OCI-LY3 (cell line): ENCODE results near the gene SRRM4.

Experiments used
- H2AFZ ChIP-seq: fragments of 200-600, 300-600 bp; shearing (Covaris generic); 2 replicates; pipeline ENCODE4 v1.6.0; 2014; ENCODE audit warnings: antibody characterized with exemption, low read depth, low read length
- H3K27ac ChIP-seq: fragments of 200-600, 300-600 bp; sonication (generic); 2 replicates; pipeline ENCODE4 v1.5.1; 2014; ENCODE audit warnings: mild to moderate bottlenecking, low read length, moderate library complexity, mixed read lengths
- H3K27me3 ChIP-seq: fragments of 200-600, 300-600 bp; sonication (generic); 2 replicates; pipeline ENCODE4 v1.6.1; 2014; ENCODE audit warnings: low read depth, low read length, mixed read lengths
- H3K36me3 ChIP-seq: fragments of 200-600, 300-600 bp; sonication (generic); replicated peaks from 2 replicates; pipeline ENCODE3; 2014; ENCODE audit warnings: low read depth, low read length, mixed read lengths
- H3K4me1 ChIP-seq: fragments of 300-600, 200-600 bp; sonication (generic); 2 replicates; pipeline ENCODE4 v1.6.1; 2014; ENCODE audit warnings: low read length, mixed read lengths
- H3K4me2 ChIP-seq: fragments of 200-600, 300-600 bp; sonication (generic); 2 replicates; pipeline ENCODE4 v1.6.1; 2014; ENCODE audit warnings: low read length, mixed read lengths
- H3K4me3 ChIP-seq: fragments of 300-600, 200-600 bp; sonication (generic); 2 replicates; pipeline ENCODE4 v1.5.1; 2014; ENCODE audit warnings: antibody characterized with exemption, mild to moderate bottlenecking, low read length, moderate library complexity
- H3K79me2 ChIP-seq: fragments of 300-600, 200-600 bp; shearing (Covaris generic); 2 replicates; pipeline ENCODE4 v1.6.1; 2014; ENCODE audit warnings: mild to moderate bottlenecking, low read length, mixed read lengths
- H3K9ac ChIP-seq: fragments of 300-600, 200-600 bp; shearing (Covaris generic); 2 replicates; pipeline ENCODE4 v1.6.0; 2014; ENCODE audit warnings: mild to moderate bottlenecking, low read length, moderate library complexity
- H3K9me3 ChIP-seq: fragments of 200-600, 300-600 bp; shearing (Covaris generic); 2 replicates; pipeline ENCODE4 v1.6.1; 2014; ENCODE audit warnings: low read length, mixed read lengths; ENCODE audit not compliant: insufficient read depth
- H4K20me1 ChIP-seq: fragments of 200-600, 300-600 bp; sonication (generic); 2 replicates; pipeline ENCODE4 v1.6.1; 2016; ENCODE audit warnings: low read length, mixed read lengths; ENCODE audit not compliant: insufficient read depth
- CTCF ChIP-seq: fragments of 200-600, 300-600 bp; sonication (generic); IDR thresholded peaks from 2 replicates; pipeline ENCODE4 v1.5.1; 2014; ENCODE audit warnings: antibody characterized with exemption, low read length, low read depth
- EZH2phosphoT487 ChIP-seq: fragments of 200-600 bp; shearing (Covaris generic); IDR thresholded peaks from 2 replicates; pipeline ENCODE4 v1.6.1; 2018; ENCODE audit warnings: antibody characterized with exemption, mixed run types, low read depth

Gene SRRM4

GRCh38 chr12:119047641-119048040 lies 66.3 kb downstream of the SRRM4 start:
- Histone ChIP-seq H3K27me3 (no peaks in the 10 kb centered on the region), H3K4me2 (no peak overlapping the region), H3K27ac (no peak overlapping the region), H3K9me3 (no peaks in the 10 kb centered on the region), H2AFZ (no peak overlapping the region), H4K20me1 (no peaks in the 10 kb centered on the region), H3K9ac (no peak overlapping the region), H3K36me3 (no peaks in the 10 kb centered on the region), H3K4me3 (no peak overlapping the region), H3K79me2 (no peaks in the 10 kb centered on the region), H3K4me1 (no peaks in the 10 kb centered on the region)
- no peak for TF ChIP-seq EZH2phosphoT487
- no peak for TF ChIP-seq CTCF

- Histone ChIP-seq H3K27ac (no peak overlapping the region), H3K4me1 (no peaks in the 10 kb centered on the region), H2AFZ (no peak overlapping the region), H4K20me1 (no peaks in the 10 kb centered on the region), H3K27me3 (no peaks in the 10 kb centered on the region), H3K9ac (no peak overlapping the region), H3K4me3 (no peak overlapping the region), H3K4me2 (no peak overlapping the region), H3K36me3 (no peaks in the 10 kb centered on the region), H3K9me3 (no peaks in the 10 kb centered on the region), H3K79me2 (no peaks in the 10 kb centered on the region)
- TF ChIP-seq EZH2phosphoT487 (no peak), CTCF (no peak)
These were observed 69.3 kb downstream of the SRRM4 start for GRCh38 chr12:119050663-119051062.

DNA sequence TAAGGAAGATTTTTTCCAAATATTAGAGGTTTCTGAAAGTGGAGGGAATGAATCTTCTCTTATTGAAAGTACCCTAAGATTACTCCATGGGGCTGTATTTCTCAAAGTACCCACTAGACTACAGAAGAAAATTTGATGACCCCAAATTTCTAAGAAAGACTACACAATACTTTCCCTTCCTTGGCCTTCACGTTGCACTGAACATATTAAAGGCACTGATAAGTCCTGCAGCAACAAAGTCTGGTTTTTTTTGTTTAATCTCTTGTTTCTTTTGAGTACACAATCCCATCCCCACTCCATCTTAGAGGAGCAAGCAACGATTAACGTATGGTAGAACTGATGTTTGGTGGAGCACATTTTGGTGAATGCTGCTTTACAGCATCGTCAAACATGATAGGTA lies 70.1 kb downstream of the SRRM4 start:
- no peaks in the 10 kb centered on the region for H3K36me3 ChIP-seq
- H3K27me3 ChIP-seq: no peaks in the 10 kb centered on the region
- TF ChIP-seq CTCF (no peak), EZH2phosphoT487 (no peak)
- H3K27ac ChIP-seq: no peak overlapping the region
- H3K9me3 ChIP-seq: no peaks in the 10 kb centered on the region
- H3K79me2 ChIP-seq: no peaks in the 10 kb centered on the region
- H3K4me3 ChIP-seq: no peak overlapping the region
- H3K4me2 ChIP-seq: no peak overlapping the region
- H2AFZ ChIP-seq: no peak overlapping the region
- no peak overlapping the region for H3K9ac ChIP-seq
- H4K20me1 ChIP-seq: no peaks in the 10 kb centered on the region
- no peaks in the 10 kb centered on the region for H3K4me1 ChIP-seq

- Histone ChIP-seq H4K20me1 (no peaks in the 10 kb centered on the region), H3K27me3 (no peaks in the 10 kb centered on the region), H2AFZ (no peak overlapping the region), H3K4me2 (no peak overlapping the region), H3K4me3 (no peak overlapping the region), H3K9ac (no peak overlapping the region), H3K36me3 (no peaks in the 10 kb centered on the region), H3K27ac (no peak overlapping the region), H3K4me1 (no peaks in the 10 kb centered on the region), H3K9me3 (no peaks in the 10 kb centered on the region), H3K79me2 (no peaks in the 10 kb centered on the region)
- TF ChIP-seq CTCF (no peak), EZH2phosphoT487 (no peak)
These were observed 70.7 kb downstream of the SRRM4 start for GRCh38 chr12:119052001-119052400.
